Mononuclear cell (primary cell): ENCODE results near the gene INPP5E. TPM values are rescaled to one million over a fixed set of nuclear protein-coding genes. Genes with fewer than 3 reads are reported as not detected.
A peak's percentile ranks its signal among the peaks of the same experiment; 100 is the strongest.

Source experiments
- H3K27me3 ChIP-seq: 2 replicates; pipeline ENCODE4 v1.6.0; 2011; ENCODE audit warnings: low read length, control low read depth; ENCODE audit not compliant: insufficient read depth
- H3K4me1 ChIP-seq: 2 replicates; pipeline ENCODE4 v1.5.1; 2011; ENCODE audit warnings: mild to moderate bottlenecking, low read length, control low read depth; ENCODE audit not compliant: insufficient read depth
- H3K4me3 ChIP-seq: 2 replicates; pipeline ENCODE4 v1.5.1; 2011; ENCODE audit warnings: mild to moderate bottlenecking, low read length, moderate library complexity
- H3K9me3 ChIP-seq: 2 replicates; pipeline ENCODE4 v1.5.1; 2011; ENCODE audit warnings: low read depth, mild to moderate bottlenecking, control low read depth, low read length
- total RNA-seq: library from RNA; depleted of rRNA; stranded (reverse); fragments of >200 nt; gene quantifications from one replicate; pipeline ENCODE4 v1.2.3, GENCODE V29; 2012

Gene INPP5E
- total RNA-seq, 1 donor: 5.5 TPM

DNA sequence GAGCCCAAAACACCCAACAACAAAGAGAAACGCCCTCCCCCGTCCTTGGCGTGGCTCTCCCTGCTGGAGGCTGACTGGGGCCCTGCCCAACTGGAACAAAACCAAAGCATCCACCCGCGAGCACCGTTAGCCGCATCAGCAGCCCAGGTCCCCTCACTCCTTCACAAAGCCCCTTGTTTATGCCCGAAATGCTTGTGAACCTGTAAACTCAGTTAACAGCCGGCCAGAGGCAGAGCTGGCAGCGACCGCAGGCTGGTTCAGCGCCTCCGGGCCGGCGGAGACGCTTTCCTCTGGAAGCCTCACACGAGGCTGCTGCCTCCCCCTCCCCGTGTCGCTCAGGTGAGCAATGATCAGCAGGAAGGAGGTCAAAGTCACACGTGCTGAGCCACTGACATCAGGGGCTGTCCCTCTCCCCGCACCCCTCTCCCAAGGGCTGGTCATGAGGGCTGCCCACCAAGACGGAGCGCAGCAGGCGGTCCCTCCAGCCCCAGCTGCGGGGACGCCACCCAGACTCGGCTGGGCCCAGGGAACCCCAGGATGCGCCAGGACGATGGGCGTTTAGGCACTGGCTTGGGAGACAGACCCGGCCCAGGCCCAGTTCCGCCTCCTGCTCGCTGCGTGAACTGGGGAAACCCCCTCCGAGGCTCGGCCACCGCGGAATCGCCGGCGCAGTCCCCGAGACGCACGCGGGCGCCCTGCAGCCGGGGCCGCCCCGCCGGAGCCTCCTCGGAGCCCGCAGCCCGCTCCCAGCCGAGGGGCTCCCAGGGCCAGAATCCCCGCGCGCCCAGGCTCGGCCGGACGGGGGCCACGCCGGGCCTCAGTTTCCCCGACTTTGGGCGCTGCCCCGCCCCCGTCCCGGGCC, 40.2 kb downstream of the INPP5E start:
- Histone ChIP-seq H3K9me3 (no peaks in the 10 kb centered on the region), H3K4me3 (peak overlapping the region; percentile 69), H3K27me3 (no peaks in the 10 kb centered on the region), H3K4me1 (peaks cover 39% of the 10 kb centered on the region)

DNA sequence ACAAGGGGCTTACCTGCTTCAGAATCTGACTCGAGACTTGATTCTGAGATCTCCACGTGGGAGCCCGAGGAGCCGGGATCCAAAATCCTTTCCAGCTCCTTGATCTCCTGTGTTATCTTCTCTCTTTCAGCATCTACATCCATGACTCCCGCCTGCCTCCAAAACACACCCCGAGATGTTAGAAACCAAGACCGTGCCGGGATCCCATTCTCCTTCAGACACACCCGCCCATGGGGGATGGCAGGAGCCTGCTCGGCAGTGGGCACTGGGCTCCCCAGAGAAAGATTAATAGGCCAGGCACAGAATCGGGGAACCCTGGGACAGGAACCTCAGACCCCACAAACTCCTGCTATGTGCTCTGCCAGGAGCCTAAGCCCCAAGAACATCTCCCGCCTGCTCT, 41.4 kb downstream of the INPP5E start:
- peaks cover 27% of the 10 kb centered on the region for H3K4me1 ChIP-seq
- no peak overlapping the region for H3K4me3 ChIP-seq
- H3K27me3 ChIP-seq: no peaks in the 10 kb centered on the region
- no peaks in the 10 kb centered on the region for H3K9me3 ChIP-seq

DNA sequence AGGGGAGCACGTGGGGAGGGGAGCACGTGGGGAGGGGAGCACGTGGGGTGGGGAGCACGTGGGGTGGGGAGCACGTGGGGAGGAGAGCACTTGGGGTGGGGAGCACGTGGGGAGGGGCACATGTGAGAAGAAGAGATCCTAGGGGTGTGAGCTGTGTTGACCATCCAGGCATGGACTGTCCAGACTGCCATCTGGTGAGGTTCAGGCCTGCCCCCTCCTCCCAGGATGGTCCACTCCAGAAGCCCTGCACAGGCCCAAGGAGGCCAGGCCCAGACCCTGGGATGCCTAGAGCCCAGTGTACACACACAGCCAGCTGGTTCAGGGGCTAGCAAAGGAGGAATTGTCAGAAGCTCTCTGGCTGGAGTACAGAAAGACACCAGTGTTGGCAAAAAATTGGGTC, 42.0 kb downstream of the INPP5E start:
- Histone ChIP-seq H3K27me3 (no peaks in the 10 kb centered on the region), H3K4me3 (no peak overlapping the region), H3K9me3 (no peaks in the 10 kb centered on the region), H3K4me1 (peaks cover 27% of the 10 kb centered on the region)

DNA sequence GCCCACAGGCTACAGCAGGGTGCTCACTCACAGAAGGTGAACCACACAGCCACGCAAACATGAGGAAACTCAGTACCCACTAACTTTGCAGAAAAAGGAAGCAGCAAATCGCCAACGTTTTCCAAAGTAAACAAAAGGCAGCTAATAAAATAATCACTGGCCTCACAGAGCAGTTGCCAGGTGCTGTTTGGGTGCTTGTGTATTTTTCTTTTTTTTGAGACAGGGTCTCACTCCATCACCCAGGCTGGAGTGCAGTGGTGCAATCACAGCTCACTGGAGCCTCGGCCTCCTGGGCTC, 43.5 kb downstream of the INPP5E start:
- Histone ChIP-seq H3K9me3 (no peaks in the 10 kb centered on the region), H3K4me3 (no peak overlapping the region), H3K4me1 (peaks cover 27% of the 10 kb centered on the region), H3K27me3 (no peaks in the 10 kb centered on the region)

DNA sequence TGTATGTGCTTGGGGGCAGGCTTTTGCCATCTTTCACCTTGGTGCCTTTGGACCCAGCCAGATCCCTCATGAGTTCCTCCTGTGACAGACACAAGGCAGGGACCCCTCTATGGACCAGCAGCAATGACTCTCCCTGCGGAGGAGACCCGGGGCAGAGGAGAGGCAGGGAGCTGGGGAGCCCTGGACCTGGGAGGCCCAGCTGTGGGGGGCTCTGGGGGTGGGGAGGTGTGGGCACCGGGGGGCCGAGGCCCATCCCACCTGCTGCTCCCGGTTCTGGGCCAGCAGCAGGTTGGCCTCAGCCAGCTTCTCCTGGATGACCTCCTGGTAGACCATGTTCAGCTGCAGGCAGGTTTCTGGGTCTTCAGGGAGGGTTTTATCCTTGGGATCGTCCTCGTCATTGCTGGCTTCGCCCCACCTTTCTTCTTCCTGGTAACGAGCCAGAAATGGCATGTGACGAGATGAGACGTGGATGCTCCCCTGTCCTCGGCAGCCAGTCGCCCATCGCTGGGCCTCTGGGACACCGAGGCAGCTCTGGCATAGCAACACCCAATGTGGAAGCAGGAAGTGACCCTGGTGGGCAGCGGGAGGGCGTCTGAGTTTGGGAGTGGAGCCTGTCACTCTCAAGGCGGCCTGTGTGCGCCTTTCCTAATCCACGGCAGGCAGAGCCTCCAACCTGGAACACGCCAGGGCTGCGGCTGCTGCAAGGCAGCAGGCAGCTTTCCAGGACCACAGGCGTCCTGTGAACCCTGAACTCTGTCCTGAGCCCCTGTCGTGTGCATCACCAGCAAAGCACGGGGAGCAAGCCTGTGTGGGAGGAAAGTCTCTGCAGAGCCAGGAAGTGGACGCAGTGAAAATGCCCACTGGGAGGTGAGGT, 44.1 kb downstream of the INPP5E start:
- no peaks in the 10 kb centered on the region for H3K27me3 ChIP-seq

DNA sequence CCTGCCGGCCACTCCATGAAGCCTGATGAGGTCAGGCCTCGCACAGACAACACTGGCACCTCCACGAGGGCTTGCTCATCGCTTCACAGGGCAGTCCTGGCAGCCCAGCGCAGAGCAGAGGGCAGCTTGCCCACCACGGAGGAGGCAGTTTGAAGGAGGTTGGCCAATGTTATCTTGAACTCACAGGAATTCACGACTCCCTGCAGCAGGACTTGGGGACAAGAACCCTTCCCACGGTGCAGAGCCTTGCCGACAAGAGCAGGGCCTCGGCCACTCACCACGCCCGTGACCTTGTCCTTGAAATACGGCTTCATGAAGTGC, 44.7 kb downstream of the INPP5E start:
- Histone ChIP-seq H3K4me1 (peaks cover 18% of the 10 kb centered on the region), H3K9me3 (no peaks in the 10 kb centered on the region), H3K27me3 (no peaks in the 10 kb centered on the region), H3K4me3 (no peak overlapping the region)

More for the DNA sequence above, 44.1 kb downstream of the INPP5E start:
- H3K9me3 ChIP-seq: no peaks in the 10 kb centered on the region
- no peak overlapping the region for H3K4me3 ChIP-seq
- H3K4me1 ChIP-seq: peaks cover 23% of the 10 kb centered on the region

DNA sequence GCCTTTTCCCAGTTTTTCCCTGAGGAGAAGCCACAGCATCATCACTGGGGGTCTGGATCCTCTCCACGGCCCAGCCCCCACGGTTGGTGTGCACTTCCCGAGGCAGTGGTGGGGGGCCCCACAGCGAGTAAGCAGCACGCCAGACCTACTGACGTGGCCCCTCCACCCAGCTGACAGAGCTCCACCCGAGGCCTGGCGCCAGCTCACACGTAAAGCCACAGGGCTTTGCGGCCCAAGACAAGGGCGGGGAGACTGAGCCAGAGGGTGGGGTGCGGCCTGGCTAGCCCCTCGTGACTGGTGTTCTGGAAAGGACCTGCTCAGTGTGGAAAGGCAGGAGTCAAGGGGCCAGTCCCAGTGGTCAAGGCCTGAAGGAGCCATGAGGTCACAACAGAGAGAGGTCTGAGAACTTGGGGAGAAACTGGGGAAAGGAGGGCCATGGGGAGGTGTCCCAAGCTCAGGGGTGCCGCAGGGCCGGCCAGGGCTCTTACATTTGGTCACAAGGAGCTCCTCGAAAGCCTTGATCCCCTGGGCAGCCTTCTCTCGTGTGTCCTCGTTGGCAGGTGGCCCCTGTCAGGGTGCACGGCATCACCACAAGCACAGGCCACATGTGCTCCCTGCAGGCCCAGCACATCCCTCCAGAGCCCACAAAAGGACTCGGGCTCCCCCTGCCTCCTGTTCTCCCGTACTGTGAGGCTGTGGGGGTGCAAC, 45.2 kb downstream of the INPP5E start:
- Histone ChIP-seq H3K9me3 (no peaks in the 10 kb centered on the region), H3K4me1 (peaks cover 14% of the 10 kb centered on the region), H3K27me3 (no peaks in the 10 kb centered on the region), H3K4me3 (no peak overlapping the region)

DNA sequence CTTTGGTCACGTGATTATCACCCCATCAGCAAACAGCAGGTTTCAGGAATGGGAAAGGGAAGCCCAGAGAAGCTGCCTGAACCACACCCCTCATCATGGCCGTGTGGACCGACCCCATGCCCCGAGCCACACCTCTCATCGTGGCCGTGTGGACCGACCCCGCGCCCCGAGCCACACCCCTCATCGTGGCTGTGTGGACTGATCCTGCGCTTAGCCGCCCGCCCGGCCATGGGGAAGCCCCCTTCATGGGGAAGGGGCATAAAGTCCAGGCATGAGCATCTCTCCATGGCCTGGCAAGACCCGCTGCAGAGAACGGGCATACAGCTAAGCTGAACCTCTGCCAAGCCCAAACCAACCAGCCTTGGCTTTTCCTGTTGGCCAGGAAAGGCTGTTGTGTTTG, 46.1 kb downstream of the INPP5E start:
- Histone ChIP-seq H3K4me3 (no peak overlapping the region), H3K27me3 (no peaks in the 10 kb centered on the region), H3K9me3 (no peaks in the 10 kb centered on the region), H3K4me1 (peaks cover 5% of the 10 kb centered on the region)

DNA sequence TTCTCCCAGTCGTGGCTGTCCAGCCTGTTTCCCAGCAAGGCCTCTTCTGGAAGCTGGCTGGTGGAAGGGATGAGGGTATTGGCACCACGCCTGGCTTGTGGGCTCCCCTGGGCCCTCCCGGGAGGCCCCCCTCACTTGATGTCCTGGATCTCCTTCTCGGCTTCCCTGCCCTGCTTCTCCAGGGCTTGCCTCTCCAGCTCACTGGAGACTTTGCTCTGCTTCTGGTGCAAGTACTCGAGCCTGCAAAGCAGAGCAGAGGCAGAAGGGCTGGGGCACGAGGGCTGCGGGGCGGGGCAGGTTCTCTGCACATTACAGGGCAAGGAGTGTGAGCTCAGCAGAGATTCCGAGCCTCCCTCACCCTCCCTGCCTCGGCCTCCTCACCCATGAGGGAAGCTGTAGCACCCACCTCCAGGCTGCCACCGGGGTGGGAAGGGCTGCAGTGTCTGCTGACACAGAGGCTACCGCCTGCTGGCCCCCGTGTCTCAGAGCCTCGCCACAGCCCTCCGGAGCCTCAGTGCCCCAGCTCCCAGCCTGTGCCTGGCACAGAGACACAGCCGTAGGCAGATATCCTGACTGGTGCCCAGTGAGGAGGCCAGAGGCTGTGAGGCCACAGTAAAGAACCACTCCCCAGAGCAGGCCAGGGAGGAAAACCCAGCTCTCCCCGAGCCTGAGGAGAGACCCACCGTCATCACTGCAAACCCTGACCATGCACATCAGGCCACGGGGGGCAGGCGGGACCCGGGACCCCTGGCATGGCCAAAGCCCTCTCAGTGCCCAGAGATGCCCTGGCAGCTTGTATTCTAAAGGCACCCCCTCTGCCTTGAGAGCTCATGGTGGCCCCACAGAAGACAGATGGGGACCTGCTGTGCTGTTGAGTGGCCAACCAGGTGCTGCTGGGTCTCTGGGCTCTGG, 46.9 kb downstream of the INPP5E start:
- no peaks in the 10 kb centered on the region for H3K27me3 ChIP-seq
- no peak overlapping the region for H3K4me3 ChIP-seq
- no peaks in the 10 kb centered on the region for H3K9me3 ChIP-seq
- H3K4me1 ChIP-seq: no peaks in the 10 kb centered on the region

DNA sequence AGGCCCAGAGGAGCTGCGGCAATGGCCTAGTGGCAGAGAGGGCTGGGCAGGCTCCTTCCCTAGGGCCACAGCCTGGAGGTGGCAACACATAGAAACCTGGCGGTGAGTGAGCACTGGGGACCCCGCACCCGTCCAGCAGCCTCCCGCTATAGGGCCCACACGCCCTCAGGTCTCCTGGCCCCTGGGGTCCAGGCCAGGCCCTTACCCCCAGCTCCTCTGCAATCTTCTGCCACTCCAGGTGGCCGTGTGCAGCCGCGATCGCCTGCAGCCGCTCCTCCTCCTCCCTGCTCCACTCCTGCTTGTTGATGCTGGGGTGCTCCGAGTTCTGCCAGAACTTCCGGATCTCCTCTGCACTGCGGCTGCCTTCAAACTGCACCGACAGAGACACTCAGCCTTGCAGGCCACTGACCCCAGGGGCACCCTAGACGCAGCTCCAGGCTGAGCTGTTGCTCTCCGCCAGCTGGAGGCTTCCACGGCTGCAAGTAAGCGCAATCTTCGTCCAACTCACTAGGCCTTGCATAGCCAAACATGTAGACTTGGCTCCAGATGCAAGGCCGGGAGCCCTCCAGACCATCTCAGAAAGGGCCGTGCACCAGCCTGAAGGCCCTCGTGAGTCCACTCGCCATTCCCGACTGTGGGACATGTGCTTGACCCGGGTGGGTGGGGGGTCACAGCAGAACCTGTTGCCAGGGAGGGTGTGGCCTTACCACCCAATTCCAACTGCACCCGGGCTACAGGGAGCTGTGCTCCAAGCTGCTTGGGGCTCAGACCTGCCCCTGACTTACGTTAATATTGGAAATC, 47.7 kb downstream of the INPP5E start:
- Histone ChIP-seq H3K4me3 (no peak overlapping the region), H3K9me3 (no peaks in the 10 kb centered on the region), H3K27me3 (no peaks in the 10 kb centered on the region), H3K4me1 (no peaks in the 10 kb centered on the region)

DNA sequence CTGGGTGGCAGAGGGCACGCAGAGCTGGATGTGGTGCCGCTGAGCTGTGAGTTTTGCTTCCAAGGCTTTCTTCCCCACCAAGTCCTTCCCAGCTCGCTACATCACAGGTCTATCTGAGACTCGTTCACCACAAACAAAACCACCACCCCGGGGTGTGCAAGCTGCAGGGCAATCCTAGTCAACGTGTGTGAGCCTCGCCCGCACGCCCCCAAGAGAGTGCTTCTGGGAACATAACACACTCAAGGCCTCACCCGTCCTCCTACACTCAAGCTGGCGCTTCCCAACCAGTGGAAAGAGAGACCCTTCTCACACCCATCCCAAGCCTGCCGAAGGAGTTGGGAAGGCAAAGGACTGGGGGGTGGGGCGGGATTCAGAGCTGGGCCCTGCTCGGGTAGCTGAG, 50.2 kb downstream of the INPP5E start:
- no peaks in the 10 kb centered on the region for H3K27me3 ChIP-seq
- no peak overlapping the region for H3K4me3 ChIP-seq
- H3K4me1 ChIP-seq: peaks cover 14% of the 10 kb centered on the region
- no peaks in the 10 kb centered on the region for H3K9me3 ChIP-seq

DNA sequence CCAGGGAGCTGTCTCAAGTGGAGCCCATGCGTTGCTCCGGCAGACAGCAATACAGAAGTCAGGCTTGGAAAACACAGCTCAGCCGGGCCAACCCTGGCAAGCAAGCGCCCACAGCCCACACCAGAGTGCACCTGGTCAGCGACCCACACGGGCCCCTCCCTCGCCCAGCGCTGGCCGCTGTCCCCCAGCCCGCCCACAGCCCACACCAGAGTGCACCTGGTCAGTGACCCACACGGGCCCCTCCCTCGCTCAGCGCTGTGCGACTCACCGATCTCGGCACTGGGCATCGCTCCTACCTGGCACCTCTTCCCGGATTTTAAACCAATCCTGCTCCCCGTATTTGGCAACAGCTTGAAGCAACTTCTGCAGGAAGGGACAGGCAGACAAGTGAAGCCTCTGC, 52.4 kb downstream of the INPP5E start:
- Histone ChIP-seq H3K4me1 (peaks cover 17% of the 10 kb centered on the region), H3K9me3 (no peaks in the 10 kb centered on the region), H3K4me3 (no peak overlapping the region), H3K27me3 (no peaks in the 10 kb centered on the region)

DNA sequence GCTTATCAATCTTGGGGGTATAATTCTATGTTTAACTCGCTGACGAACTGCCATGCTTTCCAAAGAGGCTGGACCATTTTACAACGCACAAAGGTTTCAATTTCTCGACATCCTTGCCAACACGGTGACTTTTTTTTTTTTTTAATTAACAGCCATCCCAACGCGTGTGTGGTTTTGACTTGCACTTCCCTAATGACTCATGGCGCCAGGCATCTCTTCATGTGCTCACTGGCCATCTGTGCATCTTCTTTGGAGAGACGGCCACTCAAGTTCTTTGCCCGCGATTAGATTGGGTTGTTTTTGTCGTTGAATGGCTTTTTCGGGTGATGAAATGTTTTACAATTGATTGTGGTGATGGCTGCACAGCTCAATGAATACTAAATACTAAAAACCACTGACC, 53.6 kb downstream of the INPP5E start:
- Histone ChIP-seq H3K4me3 (no peak overlapping the region), H3K27me3 (no peaks in the 10 kb centered on the region), H3K9me3 (no peaks in the 10 kb centered on the region), H3K4me1 (peaks cover 17% of the 10 kb centered on the region)

DNA sequence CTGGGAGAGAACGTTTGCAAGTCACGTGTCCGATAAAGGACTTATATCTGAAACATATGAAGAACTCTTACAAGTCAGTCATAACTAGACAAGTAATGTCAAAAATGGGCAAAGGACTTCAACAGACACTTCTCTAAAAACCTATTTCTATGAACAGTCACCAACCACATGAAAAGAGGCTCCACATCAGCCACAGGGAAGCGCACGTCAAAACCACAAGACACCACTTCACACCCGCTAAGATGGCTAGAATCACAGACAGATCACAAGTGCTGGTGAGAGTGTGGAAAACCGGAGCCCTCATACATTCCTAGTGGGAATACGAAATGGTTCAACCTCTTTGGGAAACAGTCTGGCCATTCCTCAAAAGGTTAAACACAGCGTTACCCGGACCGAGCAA, 54.6 kb downstream of the INPP5E start:
- Histone ChIP-seq H3K9me3 (no peaks in the 10 kb centered on the region), H3K4me3 (no peak overlapping the region), H3K27me3 (no peaks in the 10 kb centered on the region), H3K4me1 (peaks cover 17% of the 10 kb centered on the region)
